ENCODE measurements around the gene CFAP299.
"Not testable (repeated sequence)": the region's sequence is repeated elsewhere in the genome, so short reads cannot be mapped to it uniquely, and the experiment has no call there.

CFAP299 gene

DNA sequence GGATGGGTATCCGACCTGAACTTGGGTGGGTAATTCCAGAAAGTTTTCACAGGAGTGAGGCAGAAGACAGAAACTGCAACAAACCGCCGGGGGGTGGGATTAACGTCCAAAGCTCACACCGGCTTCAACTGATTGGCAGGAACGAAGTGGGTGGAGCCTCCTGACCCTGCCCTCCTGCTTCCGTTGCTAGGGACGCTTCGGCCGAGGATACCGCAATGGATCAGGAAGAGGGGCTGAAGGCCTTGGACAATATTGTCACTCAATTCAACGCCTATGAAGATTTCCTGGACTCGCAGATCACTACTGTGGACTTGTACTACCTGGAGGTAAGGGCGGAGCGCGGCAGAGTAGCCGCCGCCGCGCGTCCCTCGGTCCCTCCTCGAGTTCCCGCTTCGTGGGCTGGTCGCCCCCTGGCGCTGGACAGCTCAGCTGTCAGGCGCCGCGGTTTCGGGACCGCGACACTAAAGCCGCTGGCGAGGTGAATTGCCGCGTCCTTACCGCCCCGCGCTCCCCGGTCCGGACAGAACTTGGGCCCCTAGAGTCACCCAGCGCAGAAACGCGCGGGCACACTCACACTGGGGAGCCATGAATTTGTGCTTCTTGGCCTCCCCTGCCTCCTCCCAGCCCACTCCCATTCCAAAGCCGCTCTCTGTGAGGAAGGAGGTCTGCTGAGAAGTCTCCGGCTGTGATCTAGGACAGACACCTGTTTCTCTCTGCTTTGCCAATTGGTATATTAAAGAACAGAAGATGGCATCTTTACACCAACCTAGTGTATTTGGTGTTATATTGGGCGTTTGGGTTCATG, at the start of gene CFAP299:
Gene CFAP299 (plus strand): TSS at position 177 of the 805 bp plus-strand sequence.
- DNase-seq (ENCODE audit: low read depth in 2 of 2): peak; percentile 30 to 66

DNA sequence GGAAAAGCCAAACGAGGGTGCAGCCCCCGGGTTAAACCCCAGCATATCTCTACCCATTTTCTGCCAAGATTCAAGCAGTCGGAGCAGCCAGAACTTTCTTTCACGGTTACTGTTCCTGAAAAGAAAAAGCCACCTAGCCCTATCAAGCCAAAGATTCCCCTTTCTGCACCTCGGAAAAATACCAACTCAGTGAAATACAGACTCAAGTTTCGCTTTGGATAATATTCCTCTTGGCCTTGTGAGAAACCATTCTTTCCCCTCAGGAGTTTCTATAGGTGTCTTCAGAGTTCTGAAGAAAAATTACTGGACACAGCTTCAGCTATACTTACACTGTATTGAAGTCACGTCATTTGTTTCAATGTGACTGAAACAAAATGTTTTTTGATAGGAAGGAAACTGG, 49.1 kb upstream of the CFAP299 start:
- no peak for DNase-seq (ENCODE audit: low read depth in 2 of 2)

DNA sequence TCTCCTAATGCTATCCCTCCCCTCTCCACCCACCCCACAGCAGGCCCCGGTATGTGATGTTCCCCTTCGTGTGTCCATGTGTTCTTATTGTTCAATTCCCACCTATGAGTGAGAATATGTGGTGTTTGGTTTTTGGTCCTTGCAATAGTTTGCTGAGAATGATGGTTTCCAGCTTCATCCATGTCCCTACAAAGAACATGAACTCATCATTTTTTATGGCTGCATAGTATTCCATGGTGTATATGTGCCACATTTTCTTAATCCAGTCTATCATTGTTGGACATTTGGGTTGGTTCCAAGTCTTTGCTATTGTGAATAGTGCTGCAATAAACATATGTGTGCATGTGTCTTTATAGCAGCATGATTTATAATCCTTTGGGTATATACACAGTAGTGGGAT, 44.9 kb upstream of the CFAP299 start:
- not testable (repeated sequence) for DNase-seq (ENCODE audit: low read depth in 2 of 2)

DNA sequence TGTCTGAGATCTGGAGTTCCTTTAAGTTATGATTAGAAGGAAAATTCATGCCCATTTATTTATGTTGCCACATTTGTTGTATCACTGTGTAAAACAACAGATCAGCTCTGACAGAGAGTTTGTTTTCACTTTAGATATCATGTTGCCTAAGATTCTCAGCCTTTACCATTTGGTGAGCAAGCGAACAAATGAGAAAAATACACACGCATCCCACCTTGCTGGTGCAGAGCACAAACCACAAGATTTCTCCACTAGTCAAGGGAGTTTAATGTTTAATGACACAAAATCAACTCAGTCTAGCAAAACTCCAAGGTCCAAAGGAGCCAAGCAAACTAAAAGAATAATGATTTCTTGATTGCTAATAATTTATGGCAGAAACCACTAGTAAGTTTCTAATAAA, 41.3 kb upstream of the CFAP299 start:
- no peak for DNase-seq (ENCODE audit: low read depth in 2 of 2)

DNA sequence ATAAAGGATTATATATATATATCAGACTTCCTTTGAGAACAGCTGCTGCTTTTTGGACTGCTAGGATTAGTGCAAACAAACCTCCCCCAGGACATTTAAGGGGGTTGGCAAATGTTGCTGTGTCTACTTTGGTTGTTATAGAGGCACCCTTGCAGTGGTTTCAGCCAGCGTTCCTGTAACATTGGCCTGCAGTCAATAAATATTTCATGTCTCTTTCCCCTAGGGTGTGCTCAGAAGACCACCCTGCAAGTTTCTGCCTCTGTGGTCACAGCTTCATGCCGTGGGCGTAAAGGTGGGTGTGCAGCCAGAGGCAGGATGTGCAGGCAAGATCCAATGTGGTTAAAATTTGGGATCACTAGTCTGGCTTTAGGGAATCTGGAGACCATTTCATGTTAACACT, 40.2 kb upstream of the CFAP299 start:
- DNase-seq (ENCODE audit: low read depth in 2 of 2): no peak

DNA sequence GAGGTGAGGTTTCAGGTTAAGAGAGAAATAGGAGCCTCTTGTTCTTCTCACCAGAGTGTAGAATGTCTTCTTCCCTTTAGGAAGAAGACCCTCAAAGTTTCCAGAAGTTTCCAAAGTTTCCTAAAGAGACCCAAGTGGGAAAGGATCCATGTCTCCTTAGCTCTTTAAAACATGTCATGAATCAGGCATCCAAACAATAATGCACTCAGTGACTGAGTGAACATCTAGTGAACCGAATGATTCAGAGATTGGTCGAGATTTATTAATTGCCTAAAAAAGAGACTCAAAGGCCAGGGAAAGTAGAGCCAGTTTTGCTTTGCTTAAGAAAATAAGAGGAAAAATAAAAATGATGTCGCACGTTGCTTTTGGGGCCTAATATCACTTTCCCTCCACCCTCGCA, 39.7 kb upstream of the CFAP299 start:
- DNase-seq (ENCODE audit: low read depth in 2 of 2): no peak

DNA sequence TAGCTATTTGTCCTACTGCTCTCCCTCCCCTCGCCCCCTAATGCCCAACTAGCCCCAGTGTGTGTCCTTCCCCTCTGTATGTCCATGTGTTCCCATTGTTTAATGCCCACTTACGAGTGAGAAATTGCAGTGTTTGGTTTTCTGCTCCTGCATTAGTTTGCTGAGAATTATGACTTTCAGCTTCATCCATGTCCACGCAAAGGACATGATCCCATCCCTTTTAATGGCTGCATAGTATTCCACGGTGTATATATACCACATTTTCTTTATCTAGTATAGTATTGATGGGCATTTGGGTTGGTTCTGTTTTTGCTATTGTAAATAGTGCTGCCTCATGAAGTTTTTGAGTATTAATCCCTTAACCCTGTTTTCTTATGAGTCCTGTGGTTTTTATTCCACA, 33.6 kb upstream of the CFAP299 start:
- DNase-seq (ENCODE audit: low read depth in 2 of 2): no peak

DNA sequence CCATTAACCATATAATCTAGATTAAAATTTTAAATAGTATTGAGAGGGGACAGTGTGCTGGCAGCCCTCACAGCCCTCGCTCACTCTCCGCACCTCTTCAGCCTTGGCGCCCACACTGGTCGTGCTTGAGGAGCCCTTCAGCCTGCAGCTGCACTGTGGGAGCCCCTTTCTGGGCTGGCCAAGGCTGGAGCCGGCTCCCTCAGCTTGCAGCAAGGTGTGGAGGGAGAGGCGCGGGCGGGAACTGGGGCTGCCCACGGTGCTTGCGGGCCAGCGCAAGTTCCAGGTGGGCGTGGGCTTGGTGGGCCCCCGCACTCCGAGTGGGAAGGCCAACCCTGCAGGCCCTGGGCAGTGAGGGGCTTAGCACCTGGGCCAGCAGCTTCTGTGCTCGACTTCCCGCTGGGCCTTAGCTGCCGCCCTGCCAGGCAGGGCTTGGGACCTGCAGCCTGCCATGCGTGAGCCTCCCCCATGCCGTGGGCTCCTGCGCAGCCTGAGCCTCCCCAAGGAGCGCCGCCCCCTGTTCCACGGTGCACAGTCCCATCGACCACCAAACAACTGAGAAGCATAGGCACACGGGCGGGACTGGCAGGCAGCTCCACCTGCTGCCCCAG, 32.8 kb upstream of the CFAP299 start:
- no peak for DNase-seq (ENCODE audit: low read depth in 2 of 2)

DNA sequence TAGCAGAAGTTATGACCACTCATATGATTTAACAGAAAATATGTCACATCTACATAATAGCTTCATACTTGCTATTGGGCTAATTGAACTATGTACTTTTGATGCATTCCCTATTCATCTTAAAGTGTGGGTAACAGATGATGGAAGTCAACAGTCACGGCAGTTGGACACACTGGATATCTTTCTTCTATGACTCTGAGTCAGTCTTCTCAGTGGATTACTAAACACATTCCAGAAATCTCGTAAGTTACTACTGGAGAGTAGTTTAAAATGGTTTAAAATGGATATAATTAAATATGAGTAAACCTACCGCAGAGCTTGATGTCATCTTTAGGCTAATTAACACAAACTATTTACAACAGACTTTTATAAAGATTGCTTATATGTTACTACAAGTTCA, 30.1 kb upstream of the CFAP299 start:
- no peak for DNase-seq (ENCODE audit: low read depth in 2 of 2)

DNA sequence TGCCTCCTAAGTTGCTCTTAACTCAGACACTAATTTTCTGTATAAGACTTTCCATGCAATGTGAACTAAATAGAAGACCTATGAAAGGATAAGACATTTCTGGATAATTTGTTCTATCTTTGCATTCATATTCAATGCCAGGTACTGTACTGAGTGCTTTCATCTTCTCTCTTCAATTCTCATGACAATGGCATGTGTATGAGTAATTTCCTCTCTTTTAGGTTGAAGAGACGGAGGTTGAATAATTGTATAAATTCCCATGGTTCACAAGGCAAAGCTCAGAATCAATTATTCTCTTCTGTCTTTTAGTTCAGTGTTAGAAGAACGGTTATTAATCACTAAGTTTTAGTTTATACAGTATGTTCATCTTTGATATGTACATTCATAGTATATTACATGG, 29.3 kb upstream of the CFAP299 start:
- DNase-seq (ENCODE audit: low read depth in 2 of 2): no peak

DNA sequence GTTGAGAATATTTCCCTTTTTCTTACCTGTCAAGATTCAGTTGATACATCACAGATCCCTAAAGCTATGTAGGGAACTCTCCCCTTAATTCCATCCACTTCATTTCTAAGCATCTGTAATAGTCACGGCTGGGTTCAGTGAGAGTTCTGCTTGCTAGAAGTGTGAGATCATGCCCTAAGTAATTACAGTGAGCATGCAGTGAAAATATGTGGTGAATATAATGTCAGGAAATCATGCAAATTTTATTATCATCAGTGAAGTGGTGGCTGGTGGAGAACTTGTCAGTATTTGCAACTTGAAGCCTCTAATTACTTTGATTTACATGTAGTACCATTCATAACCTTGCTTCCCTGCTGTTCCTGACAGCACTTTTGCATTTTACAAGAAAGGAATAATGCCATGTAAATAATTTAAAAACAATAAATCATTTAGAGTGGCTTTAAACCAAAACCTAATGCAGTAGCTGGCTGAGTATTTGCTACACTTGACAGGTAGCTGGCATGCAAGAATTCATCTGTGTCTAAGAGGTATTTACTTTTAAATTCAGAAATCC, 28.3 kb upstream of the CFAP299 start:
- no peak for DNase-seq (ENCODE audit: low read depth in 2 of 2)

DNA sequence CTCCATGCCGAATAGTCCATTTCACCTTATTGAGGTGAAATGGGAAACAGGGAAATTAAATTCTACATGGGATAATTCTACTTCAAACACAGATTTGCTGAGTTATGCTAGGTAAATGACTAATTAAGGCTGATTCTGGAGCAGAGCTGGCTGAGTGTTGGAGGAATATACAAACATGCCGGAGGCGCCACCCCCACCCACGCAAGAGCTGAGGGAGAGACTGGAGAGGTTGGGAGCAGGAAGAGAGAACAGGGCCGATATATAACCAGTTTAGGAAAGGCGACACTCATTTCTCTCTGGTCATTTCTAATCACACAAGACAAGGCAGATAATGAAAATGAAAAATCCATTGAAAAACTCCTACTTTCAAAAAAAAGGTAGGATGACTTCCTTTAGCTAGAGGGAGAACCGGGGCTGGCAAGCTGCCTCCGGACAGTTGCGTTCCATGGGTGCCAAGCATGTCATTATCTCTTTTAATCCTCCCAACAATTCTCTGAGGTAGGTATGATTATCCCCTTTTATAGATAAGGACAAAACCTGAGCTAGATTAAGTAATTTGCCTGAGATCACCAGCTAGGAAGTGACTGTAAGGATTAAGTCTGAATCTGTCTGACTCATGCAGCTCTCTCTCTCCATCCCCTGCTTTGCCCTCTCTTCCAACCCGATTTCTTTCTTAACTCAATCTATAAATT, 27.6 kb upstream of the CFAP299 start:
- no peak for DNase-seq (ENCODE audit: low read depth in 2 of 2)

DNA sequence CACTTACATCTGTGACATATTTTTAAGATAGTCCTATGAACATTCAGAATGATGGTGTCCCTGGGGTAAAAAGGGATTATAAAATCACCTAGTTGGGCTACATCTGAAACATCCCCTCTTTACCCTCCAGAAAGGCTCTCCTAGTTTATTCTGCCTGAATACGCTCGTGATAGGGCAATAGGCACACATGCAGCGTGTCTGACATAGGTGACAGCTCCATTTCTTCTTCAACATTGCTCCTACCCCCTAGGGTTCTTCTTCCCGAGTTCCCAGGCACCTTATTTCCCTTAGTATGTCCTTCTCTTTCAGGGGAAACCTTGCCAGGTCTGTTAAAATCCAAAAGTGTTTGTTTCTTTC, 27.1 kb upstream of the CFAP299 start:
- DNase-seq (ENCODE audit: low read depth in 2 of 2): no peak

DNA sequence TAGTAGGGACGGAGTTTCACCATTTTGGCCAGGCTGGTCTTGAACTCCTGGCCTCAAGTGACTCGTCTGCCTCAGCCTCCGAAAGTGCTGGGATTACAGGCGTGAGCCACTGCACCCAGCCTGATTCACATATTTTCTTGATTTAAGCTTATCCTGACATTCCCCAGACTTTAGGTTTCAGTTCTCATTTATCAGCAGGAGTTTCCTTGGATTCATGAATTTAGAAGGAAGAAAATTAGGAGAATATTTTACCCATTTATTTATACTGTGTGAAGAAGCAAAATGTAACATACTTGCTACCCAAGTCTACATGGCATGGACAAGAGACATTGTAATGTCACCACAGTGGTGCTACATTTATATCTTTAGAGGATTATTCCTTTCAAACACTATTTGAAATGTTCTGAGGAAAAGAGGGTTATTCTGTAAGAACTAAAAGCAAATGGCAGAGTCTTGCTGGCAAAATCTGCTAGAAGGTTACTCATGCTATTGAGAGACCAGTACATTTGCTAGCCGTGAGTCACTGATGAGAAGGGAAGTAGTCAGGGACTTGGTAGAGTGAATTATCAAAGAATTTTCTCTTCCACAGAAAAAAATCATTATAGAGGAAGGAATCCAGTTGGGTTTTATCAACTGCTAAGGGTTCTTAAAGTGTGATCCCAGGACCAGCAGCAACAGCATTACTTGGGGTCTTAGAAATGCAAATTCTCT, 26.1 kb upstream of the CFAP299 start:
- DNase-seq (ENCODE audit: low read depth in 2 of 2): no peak

DNA sequence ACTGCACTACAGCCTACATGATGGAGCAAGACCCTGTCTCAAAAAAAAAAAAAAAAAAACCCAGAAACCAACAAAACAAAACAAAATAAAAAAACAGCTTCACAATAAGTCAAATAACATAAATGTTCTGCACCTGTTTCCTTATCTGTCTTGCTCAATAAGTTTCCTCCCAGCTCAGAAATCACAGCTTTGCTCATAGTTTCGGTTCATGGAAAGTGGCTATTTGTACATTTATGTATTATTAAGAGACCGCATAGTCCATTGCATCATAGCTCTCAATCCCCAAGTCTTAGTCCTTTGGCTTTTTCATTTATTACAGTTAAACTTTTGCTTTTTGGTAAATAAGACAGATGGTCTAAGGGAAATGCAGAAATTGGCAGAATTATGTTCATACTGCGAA, 24.4 kb upstream of the CFAP299 start:
- no peak for DNase-seq (ENCODE audit: low read depth in 2 of 2)

DNA sequence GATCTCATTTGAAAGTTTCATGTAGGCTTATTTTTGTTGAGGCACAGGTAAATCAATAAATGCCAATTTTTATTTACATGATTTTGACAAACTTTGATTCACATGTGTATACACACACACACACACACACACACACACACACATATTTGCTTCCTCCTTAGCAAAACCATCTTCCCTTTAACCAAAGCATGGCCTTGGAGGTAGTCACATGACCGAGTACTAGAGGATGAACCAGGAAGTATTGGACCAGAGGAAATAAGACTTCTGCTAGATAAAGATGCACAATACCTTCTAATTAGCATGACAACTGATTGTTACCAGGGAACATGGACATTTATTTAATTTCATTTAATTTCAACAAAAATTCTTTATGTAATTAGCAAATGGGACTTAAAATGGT, 23.4 kb upstream of the CFAP299 start:
- DNase-seq (ENCODE audit: low read depth in 2 of 2): no peak

DNA sequence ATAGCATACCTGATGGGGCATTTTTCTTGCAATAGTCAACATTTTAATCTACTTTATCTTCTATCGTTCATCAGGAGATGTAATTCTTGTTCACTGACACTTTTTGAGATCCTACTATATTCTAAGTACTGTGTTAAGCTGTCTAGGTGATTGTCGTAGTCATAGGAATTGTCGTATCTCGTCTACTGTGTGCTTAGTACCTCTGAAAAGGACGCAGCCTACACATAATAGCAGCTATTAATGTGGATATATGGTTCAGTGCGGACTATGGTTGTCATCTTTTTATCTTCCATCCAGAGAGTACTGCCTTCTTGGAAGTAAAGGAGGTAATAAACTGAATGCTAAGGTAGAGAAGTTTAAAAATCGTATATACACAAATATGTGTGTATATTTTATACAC, 21.9 kb upstream of the CFAP299 start:
- DNase-seq (ENCODE audit: low read depth in 2 of 2): no peak

DNA sequence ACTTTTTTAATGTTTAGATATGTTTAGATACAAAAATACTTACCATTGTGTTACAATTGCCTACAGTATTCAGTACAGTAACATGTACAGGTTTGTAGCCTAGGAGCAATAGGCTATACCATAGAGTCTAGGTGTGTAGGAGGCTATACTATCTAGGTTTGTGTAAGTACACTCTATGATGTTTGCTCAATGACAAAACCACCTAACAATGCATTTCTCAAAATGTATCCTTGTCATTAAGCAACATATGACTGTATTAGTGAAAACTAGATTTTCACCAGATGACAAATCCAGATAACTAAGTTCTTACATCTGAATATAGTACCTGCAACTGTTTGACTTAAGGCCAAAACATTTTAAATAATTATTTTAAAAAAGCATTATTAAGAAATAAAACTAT, 19.7 kb upstream of the CFAP299 start:
- not testable (repeated sequence) for DNase-seq (ENCODE audit: low read depth in 2 of 2)

DNA sequence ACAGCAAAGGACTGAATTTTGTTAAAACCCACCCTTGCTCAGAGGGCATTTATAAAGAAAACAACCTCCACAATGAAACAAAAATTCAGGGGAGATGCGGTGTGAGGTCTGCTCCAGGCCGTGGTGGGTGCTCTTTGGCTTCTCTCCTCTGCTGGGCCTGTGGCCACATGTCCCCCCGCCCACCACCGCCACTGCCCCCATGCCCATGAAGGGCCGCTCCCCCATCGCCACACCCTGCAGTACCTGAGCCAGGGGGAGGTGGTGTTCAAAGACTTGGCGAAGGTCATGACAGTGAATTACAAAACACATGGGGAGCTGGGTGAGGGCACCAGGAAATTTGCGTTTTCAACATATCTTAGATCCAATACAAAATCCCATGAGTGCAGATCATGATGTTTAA, 14.2 kb upstream of the CFAP299 start:
- no peak for DNase-seq (ENCODE audit: low read depth in 2 of 2)

DNA sequence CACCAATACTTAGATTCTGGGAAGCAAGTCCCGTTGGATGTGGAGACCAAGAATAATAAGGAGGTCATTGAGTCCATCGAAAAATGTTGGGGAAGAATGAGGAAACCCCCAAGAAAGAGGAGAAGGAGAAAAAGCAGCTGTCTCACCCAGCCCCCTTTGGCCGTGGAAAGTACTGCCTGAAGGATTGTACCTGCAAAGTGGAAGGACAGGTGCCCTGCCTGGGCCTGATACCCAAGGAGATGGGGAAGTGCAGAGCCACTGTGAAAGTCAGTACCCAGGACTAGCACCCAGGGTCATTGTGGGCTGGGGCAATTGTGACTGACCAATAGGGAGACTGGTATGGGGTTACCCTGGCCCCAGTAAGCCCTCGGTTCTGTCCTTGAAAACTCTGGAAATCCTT, 13.8 kb upstream of the CFAP299 start:
- no peak for DNase-seq (ENCODE audit: low read depth in 2 of 2)

DNA sequence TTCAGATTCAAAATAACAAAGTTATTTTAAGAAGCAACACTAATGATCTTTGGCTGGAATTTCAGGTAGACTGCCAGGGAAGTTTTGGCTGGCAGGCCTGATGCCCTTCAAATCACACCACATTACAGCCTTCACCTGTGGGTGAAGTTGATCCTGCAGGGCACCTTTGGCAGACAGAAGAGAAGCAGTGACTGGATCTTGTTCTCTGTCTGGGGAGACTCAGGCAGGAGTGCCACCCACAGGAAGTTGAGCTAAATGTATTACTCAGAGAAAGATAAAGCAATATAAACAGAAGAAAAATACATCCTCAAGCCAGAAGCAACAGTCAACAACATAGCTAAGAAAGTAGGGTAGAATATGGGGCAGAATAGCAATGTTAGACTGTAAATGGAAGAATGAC, 12.8 kb upstream of the CFAP299 start:
- no peak for DNase-seq (ENCODE audit: low read depth in 2 of 2)

DNA sequence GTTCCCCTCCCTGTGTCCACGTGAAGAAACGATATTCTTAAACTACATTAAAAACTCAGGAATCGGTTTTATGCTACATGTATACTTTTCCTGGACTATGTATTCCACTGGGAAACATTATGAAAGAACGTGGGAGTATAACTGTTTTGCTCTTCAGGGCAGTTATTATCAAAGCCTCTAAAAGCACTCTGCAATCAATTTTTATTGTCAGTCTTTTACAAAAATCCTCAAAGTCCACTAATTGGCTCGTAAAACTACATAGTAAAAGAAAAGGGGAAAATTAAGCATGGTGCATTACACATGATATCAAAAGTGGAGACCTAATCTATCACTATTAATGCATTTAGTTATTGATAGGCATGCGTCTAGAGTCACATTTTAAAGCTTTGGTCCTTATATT, 11.4 kb upstream of the CFAP299 start:
- no peak for DNase-seq (ENCODE audit: low read depth in 2 of 2)

Measured in activated CD4-positive, alpha-beta T cell treated with anti-CD3 and anti-CD28 coated beads for 24 hours (primary cell).